Neural progenitor cell (in vitro differentiated cells): Measurements from ENCODE around the gene RER1.

Source experiments
- CTCF ChIP-seq: fragments of 200-600 bp; sonication (generic); IDR thresholded peaks from 2 replicates; pipeline ENCODE4 v1.5.1; 2017; ENCODE audit warnings: antibody characterized with exemption, mild to moderate bottlenecking
- EZH2 ChIP-seq: fragments of 200-600 bp; sonication (generic); IDR thresholded peaks from 2 replicates; pipeline ENCODE4 v1.6.1; 2017; ENCODE audit warnings: antibody characterized with exemption, mild to moderate bottlenecking, moderate library complexity

GRCh38 chr1:2415801-2416208 is 24.2 kb downstream of the RER1 start:
- TF ChIP-seq CTCF (no peak), EZH2 (no peak)
